ENCODE data around the gene RETREG3.
A peak's percentile ranks its signal among the peaks of the same experiment; 100 is the strongest.
"Not testable (repeated sequence)": the region's sequence is repeated elsewhere in the genome, so short reads cannot be mapped to it uniquely, and the experiment has no call there.

The RETREG3 gene

DNA sequence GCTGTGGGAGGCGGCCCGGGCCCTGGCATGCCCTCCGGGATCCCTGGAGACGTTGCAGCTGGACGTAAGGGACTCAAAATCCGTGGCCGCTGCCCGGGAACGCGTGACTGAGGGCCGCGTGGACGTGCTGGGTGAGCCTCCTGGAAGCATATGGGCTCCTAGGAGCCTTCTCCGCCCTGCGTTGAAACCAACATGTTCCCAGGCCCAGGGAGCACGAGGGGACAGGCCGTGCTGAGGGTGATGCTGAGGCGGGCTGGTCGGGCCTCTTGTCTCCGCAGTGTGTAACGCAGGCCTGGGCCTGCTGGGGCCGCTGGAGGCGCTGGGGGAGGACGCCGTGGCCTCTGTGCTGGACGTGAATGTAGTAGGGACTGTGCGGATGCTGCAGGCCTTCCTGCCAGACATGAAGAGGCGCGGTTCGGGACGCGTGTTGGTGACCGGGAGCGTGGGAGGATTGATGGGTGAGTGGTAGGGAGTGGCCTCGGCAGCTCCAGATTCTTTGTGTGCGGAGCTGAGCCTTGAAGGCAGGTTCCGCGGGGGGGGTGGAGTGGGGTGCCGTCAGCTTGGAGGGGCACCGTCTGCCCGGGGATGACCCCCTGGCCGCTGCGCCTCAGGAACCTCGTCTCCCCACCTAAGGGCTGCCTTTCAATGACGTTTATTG is 55.9 kb downstream of the RETREG3 start:
- DNase-seq (ENCODE audit: low read depth in 2 of 2, low spot score in 1 of 2): no peak

DNA sequence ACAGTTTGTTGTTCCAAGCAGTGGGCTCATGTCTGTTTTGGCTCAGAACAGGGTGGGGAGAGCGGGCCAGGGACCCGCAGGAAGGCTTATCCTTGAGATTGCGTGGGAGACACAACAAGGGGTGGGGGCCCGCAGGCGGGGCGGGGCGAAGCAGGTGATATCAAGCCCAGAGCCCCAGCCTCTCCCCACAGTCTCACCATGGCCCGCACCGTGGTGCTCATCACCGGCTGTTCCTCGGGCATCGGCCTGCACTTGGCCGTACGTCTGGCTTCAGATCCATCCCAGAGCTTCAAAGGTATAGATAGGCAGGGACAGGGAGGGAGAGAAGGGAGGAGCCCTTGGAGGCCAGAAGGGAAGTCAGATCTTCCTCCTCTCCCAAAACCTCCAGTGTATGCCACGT is 56.4 kb downstream of the RETREG3 start, which contains the start of gene HSD17B1:
TSS of gene HSD17B1 (plus strand) at position 188 of the 400 bp plus-strand sequence. CDS start at position 199, 11 bp downstream.
- not testable (repeated sequence) for DNase-seq (ENCODE audit: low read depth in 2 of 2, low spot score in 1 of 2)

DNA sequence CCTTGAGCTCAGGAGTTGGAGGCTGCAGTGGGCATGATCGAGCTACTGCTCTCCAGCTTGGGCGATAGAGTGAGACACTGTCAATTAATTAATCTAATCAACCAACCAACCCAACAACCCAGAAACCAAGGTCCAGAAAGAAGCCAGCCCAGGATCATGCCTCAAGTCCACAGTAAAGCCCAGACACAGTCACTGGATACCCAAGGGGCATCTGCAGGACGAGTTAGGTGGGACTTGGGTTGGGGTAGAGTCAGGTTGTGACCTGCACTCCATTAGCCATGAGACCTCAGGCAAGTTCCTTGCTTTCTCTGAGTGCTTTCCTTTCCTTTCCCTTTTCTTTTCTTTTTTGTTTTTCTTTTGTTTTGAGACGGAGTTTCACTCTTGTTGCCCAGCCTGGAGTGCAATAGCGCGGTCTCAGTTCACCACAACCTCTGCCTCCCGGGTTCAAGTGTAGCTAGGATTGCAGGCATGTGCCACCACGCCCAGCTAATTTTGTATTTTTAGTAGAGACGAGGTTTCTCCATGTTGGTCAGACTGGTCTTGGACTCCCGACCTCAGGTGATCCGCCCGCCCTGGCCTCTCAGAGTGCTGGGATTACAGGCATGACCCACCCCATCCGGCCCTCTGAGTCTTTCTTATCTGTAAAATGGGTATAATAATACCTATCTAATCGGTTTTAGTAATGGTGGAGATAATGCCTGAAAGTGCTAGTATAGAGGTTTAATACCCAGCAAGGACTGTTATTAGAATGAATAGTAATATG is 60.0 kb downstream of the RETREG3 start:
- DNase-seq (ENCODE audit: low read depth in 2 of 2, low spot score in 1 of 2): no peak

DNA sequence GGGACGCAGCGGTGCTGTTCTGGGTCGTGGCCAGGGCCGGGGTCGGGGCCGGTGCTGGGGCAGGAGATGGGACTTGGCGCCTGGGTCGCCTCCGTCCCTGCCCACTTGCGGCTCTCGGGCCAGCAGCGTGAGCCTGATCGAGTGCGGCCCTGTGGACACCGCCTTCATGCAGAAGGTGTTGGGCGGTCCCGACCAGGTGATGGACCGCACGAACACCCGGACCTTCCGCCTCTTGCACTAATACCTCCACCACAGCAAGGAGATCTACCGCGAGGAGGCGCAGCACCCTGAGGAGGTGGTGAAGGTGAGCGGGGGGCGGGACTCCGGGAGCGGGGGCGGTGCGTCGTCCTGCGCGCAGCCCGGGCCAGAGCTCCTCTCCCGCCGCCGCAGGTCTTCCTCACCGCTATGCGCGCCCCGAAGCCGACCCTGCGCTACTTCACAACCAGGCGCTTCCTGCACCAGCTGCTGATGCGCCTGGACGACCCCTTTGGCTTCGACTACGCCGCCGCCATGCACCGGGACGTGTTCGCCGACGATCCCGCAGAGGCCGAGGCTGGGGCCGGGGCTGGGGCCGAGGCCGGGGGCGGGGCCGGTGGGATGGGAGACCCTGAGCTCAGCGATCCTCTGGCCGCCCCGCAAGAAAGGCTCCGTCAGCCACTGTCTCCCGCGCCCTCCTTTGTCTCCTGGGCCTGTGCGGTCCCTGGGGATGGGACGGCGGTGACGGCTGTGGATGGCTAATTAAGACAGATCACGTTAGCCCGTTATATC is 60.9 kb downstream of the RETREG3 start:
- DNase-seq (ENCODE audit: low read depth in 2 of 2, low spot score in 1 of 2): peak in 1 of 2 donors; percentile 50

DNA sequence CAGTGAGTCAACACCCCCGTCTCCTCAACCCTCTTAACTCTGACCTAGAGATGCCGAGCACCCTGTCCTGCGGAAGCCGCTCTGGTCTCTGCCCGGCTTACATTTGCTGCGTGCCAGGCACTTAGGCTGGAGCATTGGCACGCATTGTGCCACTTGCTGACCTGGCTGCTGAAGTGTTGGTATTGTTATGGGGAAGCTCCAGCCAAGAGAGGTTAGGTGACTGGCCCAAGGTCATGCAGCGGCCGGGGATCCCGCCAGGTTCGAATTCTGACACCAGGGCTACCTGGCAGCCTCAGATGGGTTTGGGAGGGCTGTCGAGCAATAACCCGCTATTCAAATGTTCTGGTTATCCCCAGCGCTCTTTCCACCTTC is 61.5 kb downstream of the RETREG3 start:
- DNase-seq (ENCODE audit: low read depth in 2 of 2, low spot score in 1 of 2): no peak

DNA sequence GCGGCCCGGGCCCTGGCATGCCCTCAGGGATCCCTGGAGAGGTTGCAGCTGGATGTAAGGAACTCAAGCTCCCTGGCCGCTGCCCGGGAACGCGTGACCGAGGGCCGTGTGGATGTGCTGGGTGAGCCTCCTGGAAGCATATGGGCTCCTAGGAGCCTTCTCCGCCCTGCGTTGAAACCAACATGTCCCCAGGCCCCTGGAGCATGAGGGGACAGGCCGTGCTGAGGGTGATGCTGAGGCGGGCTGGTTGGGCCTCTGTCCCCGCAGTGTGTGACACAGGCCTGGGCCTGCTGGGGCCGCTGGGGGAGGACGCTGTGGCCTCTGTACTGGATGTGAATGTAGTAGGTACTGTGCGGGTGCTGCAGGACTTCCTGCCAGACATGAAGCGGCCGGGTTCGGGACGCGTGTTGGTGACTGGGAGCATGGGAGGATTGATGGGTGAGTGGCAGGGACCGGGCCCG is 62.1 kb downstream of the RETREG3 start:
- no peak for DNase-seq (ENCODE audit: low read depth in 2 of 2, low spot score in 1 of 2)

DNA sequence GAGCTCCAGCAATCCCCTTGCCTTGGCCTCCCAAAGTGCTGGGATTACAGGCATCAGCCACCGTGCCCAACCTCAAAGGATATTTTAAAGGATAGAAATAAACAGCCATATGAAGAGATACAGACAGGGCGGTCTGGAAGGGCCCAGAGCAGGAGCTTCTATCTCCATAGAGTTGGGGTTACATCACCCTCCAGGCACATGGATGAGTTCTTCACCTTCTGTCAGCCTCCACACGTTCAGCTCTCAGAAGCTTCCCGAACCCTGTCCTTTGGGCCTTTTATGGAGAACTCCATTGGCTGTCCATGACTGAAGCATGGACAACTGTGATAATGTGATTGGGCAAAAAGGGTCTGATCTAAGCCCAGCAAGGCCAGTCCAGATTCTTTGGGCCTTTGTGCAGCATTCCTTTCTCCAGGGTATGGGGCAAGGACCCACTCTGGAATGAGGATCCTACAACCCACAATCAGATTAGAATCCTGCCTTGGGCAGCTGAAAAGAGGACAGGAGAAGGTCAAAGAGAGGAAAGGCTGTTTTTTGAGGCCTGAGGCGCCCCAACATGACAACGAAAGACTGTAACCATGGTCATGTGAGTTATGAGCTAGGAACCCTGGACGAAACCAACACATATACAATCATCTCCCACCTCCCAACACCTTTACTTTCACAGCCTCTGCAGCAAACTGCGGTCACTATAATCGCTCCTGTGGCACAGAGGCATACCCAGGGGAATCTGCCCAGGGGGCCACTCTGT is 63.2 kb downstream of the RETREG3 start:
- not testable (repeated sequence) for DNase-seq (ENCODE audit: low read depth in 2 of 2, low spot score in 1 of 2)

DNA sequence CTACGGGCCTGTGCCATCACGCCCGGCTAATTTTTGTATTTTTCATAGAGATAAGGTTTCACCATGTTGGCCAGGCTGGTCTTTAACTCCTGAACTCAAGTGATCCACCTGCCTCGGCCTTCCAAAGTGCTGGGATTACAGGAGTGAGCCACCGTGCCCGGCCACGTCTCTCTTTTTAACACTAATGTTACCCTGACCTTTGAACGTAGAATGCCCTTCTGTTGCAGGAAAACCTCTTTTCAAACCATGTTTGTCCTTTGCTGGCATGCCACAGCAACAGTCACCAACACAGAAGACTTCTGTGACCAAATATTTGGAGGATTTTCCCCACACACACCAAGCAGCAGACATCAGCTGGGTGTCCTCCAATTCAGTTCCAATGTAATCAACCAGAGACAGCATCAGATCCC is 64.3 kb downstream of the RETREG3 start:
- DNase-seq (ENCODE audit: low read depth in 2 of 2, low spot score in 1 of 2): no peak

DNA sequence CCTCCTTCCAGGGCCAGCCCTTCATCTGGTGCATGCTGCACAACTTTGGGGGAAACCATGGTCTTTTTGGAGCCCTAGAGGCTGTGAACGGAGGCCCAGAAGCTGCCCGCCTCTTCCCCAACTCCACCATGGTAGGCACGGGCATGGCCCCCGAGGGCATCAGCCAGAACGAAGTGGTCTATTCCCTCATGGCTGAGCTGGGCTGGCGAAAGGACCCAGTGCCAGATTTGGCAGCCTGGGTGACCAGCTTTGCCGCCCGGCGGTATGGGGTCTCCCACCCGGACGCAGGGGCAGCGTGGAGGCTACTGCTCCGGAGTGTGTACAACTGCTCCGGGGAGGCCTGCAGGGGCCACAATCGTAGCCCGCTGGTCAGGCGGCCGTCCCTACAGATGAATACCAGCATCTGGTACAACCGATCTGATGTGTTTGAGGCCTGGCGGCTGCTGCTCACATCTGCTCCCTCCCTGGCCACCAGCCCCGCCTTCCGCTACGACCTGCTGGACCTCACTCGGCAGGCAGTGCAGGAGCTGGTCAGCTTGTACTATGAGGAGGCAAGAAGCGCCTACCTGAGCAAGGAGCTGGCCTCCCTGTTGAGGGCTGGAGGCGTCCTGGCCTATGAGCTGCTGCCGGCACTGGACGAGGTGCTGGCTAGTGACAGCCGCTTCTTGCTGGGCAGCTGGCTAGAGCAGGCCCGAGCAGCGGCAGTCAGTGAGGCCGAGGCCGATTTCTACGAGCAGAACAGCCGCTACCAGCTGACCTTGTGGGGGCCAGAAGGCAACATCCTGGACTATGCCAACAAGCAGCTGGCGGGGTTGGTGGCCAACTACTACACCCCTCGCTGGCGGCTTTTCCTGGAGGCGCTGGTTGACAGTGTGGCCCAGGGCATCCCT is 65.7 kb downstream of the RETREG3 start:
- DNase-seq (ENCODE audit: low read depth in 2 of 2, low spot score in 1 of 2): no peak

DNA sequence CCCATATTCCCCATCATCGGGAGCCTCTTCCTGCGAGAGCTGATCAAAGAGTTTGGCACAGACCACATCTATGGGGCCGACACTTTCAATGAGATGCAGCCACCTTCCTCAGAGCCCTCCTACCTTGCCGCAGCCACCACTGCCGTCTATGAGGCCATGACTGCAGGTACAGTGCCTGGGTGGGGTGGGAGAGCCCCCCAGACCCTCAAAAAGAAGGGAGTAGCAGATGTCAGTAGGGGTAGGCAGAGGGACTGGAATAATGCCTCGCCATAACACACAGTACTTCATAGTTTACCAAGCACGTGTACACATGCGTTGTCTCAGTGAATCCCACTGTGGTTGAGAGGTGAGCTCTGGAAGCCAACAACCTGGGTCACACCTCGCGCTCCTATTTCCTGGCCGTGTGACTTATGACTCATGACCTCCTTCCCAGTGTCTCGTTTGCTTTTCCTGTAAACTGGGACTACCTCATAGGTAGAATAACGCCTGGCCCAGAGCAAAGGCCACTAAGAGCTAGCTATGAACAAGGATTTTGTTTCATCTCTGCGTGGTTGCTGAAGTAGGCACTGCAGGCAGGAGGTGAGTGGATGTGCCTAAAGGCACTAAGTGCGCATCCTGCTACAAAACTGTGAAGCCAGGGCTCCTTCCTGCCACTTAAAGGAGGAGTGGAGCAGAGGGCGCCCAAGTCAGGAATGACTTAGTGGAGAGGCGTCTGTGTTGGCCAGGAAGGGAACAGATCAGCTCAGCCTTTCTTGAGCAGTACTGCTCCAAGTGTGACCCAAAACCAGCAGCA is 67.9 kb downstream of the RETREG3 start:
- no peak for DNase-seq (ENCODE audit: low read depth in 2 of 2, low spot score in 1 of 2)

DNA sequence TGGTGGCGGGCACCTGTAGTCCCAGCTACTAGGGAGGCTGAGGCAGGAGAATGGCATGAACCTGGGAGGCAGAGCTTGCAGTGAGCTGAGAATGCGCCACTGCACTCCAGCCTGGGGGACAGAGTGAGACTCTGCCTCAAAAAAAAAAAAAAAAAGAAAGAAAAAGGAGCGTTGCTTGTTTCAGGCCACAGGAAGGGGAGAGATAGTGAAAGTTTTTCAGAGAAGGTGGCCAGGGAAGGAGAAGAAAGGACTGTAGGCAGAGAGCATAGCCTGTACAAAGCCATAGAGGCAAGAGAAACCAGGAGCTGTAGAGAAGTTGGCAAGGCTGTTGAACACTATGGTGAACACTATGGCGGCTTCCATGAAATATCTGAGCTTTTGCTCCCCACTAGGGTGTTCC is 68.6 kb downstream of the RETREG3 start:
- DNase-seq (ENCODE audit: low read depth in 2 of 2, low spot score in 1 of 2): not testable (repeated sequence)

DNA sequence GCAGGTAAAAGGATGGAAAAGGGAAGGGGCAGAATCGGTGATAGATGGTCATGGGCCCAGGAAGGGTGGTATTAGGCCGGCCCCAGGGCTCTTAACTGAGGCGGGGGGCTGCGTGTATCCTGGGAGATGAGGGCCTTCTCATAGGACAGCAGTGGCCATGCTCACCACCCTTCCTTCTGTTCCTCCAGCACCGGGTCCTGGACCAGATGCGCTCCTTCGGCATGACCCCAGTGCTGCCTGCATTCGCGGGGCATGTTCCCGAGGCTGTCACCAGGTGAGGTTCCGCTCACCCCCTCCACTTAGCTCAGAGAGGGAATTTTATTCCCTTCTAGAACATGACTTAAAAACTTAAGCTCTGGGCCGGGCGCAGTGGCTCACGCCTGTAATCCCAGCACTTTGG is 70.7 kb downstream of the RETREG3 start:
- no peak for DNase-seq (ENCODE audit: low read depth in 2 of 2, low spot score in 1 of 2)

DNA sequence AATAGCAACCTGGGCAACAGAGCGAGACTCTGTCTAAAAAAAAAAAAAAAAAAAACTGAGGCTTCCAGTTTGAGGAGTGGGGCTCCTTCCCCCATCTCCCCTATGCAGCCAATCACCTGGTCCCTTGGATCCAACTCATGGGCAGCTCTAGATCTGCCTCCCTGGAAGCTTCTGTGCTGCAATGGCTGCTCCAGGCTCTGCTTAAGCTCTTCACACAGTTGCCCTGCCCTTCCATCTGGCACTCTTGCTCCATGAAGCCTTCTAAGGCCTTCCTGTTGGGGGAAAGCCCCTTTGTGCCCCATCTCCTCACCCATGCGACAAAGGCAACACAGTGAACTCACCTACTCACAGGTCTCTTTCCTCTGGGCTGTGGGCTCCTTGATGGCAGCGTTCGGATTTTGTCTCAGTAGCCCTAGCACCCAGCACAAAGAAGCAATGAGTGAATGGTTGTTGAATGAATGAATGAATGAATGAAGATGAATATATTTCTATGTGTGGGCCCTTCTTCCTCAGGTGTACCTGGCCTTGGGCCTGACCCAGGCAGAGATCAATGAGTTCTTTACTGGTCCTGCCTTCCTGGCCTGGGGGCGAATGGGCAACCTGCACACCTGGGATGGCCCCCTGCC is 71.2 kb downstream of the RETREG3 start:
- no peak for DNase-seq (ENCODE audit: low read depth in 2 of 2, low spot score in 1 of 2)

DNA sequence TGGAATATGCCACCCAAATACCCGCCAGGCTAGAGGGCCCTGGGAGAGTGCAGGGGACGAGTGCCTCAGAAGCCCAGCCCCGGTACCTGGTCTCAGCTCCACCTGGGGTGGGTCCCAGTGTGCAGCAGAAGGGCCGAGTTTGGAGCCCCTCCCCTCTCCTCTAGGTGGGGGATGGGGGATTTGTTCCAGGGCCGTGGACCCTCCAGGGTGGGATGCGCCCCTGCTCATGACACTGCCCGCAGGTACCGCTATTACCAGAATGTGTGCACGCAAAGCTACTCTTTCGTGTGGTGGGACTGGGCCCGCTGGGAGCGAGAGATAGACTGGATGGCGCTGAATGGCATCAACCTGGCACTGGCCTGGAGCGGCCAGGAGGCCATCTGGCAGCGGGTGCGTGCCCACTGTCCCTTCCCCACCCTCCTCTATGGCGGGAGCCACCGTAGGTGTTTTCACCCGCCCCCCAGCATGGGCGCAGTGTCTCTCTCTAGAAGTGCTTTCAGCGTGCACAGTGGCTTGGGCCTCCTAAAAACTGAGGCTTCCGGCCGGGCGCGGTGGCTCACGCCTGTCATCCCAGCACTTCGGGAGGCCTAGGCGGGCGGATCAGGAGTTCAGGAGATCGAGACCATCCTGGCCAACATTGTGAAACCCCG is 71.9 kb downstream of the RETREG3 start:
- DNase-seq (ENCODE audit: low read depth in 2 of 2, low spot score in 1 of 2): no peak

DNA sequence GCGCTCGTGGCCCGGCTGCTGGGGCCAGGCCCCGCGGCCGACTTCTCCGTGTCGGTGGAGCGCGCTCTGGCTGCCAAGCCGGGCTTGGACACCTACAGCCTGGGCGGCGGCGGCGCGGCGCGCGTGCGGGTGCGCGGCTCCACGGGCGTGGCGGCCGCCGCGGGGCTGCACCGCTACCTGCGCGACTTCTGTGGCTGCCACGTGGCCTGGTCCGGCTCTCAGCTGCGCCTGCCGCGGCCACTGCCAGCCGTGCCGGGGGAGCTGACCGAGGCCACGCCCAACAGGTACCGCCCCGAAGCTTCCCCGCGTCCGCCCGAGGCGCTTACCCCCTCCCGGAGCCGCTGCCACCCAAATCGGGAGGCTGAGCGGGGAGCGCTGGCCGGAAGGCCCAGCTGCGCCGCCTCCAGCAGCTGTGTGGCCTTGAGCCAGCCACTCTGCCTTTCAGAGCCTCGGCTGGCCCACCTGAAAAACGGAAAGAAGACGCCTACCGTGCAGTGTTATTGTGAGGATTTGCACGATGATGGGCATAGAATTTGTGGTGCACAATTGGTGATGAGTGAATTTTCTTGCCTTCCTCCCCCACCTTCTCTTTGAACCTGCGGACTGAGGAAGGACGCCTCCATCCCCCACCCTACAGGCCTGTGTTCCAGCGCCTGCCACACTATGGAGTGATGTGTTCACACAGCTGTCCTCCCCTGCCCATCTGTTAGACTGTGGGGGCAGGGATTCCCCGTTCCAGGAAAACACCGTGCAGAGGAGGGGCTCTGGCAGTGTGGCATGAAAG is 72.6 kb downstream of the RETREG3 start:
- DNase-seq (ENCODE audit: low read depth in 2 of 2, low spot score in 1 of 2): peak in 1 of 2 donors; percentile 51

DNA sequence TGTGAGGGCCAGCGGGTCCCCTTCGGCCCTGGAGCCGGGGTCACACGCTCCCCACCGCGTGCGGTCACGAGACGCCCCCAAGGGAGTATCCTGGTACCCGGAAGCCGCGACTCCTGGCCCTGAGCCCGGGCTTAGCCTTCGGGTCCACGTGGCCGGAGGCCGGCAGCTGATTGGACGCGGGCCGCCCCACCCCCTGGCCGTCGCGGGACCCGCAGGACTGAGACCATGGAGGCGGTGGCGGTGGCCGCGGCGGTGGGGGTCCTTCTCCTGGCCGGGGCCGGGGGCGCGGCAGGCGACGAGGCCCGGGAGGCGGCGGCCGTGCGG is 73.2 kb downstream of the RETREG3 start, which contains the start of gene NAGLU:
TSS of gene NAGLU (plus strand) at position 194 of the 324 bp plus-strand sequence. CDS start at position 226, 32 bp downstream.
- DNase-seq (ENCODE audit: low read depth in 2 of 2, low spot score in 1 of 2): peak; percentile 55 to 72
